Thymus (tissue), 11 donors: ENCODE results near the gene IGSF8. TPM values are rescaled to one million over a fixed set of nuclear protein-coding genes. Genes with fewer than 3 reads are reported as not detected.

Experiments
- DNase-seq, 9 donors: peaks; one replicate each; pipeline ENCODE4 v3.0.0-alpha.2; 2013; ENCODE audit warnings: low spot score in 9 of 9, low read depth in 6 of 9, missing footprints in 1 of 9
- H3K27ac ChIP-seq, 2 donors: one replicate each; pipeline ENCODE4 v1.5.1; 2013; ENCODE audit warnings: control low read depth in 1 of 2, low read depth in 1 of 2, low read length in 1 of 2, mild to moderate bottlenecking in 1 of 2, moderate library complexity in 1 of 2
- H3K27me3 ChIP-seq, 2 donors: one replicate each; pipeline ENCODE4 v1.5.1; 2013; ENCODE audit warnings: low read length in 1 of 2; ENCODE audit not compliant: control insufficient read depth in 2 of 2, insufficient read depth in 1 of 2
- H3K36me3 ChIP-seq, 2 donors: one replicate each; pipeline ENCODE4 v1.5.1; 2013; ENCODE audit warnings: low read length in 1 of 2, mild to moderate bottlenecking in 1 of 2, moderate library complexity in 1 of 2; ENCODE audit not compliant: control insufficient read depth in 2 of 2, insufficient read depth in 2 of 2
- H3K4me1 ChIP-seq, 2 donors: one replicate each; pipeline ENCODE4 v1.5.1; 2013; ENCODE audit warnings: low read length in 2 of 2; ENCODE audit not compliant: control insufficient read depth in 2 of 2, insufficient read depth in 2 of 2
- H3K4me3 ChIP-seq, 2 donors: one replicate each; pipeline ENCODE4 v1.5.1; 2013; ENCODE audit warnings: low read length in 2 of 2, control low read depth in 1 of 2, mild to moderate bottlenecking in 1 of 2
- H3K9me3 ChIP-seq, 2 donors: one replicate each; pipeline ENCODE4 v1.5.1; 2013; ENCODE audit warnings: low read length in 1 of 2, mild to moderate bottlenecking in 1 of 2; ENCODE audit not compliant: control insufficient read depth in 2 of 2, insufficient read depth in 1 of 2
- WGBS: extraction: QIAGEN DNeasy Blood & Tissue Kit; methylation state at CpG from one replicate; pipeline ENCODE4 v1.1.7; 2013; 5-methylcytosine and 5-hydroxymethylcytosine counted together
- polyA plus RNA-seq: library from polyadenylated mRNA; stranded (reverse); fragments of 200-250 nt; gene quantifications from one replicate; pipeline ENCODE4 v1.2.3, GENCODE V29; 2013
- total RNA-seq: library from RNA; stranded (reverse); fragments of 120-200 nt; gene quantifications from one replicate; pipeline ENCODE4 v1.2.4, GENCODE V29; 2013
- donor health status: healthy.

Gene IGSF8
- total and polyA plus RNA-seq, 2 donors: 15.6 to 22.3 TPM

DNA sequence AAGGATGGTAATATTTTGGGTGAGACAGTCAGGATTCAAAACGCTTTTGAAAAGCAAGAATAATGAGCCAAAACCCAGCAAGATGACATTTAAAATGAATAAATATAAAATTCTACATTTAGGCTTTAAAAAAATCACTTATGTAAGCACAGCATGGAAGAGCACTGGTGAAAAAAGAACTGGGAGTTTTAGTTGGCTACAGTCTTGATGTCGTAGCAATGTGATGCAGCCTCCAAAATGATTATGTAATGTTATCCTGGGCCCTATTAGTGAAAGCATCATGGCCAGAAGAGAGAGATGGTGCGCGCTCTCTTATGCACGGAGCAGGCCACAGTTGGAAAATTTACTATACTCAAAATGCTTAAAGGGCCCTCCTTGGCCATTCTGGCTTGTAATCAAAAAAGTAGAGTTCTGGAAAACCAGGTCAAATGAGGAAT is 11.9 kb downstream of the IGSF8 start:
- DNase-seq: no peak
- peaks cover 22 to 31% of the 10 kb centered on the region in 2 donors for H3K36me3 ChIP-seq
- H3K4me1 ChIP-seq: peaks cover 3 to 8% of the 10 kb centered on the region in 2 donors
- no peak overlapping the region for H3K4me3 ChIP-seq
- H3K27me3 ChIP-seq: peaks cover 12 to 35% of the 10 kb centered on the region in 2 donors
- H3K9me3 ChIP-seq: no peaks in the 10 kb centered on the region
- no peak overlapping the region for H3K27ac ChIP-seq
- WGBS: 93% methylated on average over 5 of the region's 5 CpGs

DNA sequence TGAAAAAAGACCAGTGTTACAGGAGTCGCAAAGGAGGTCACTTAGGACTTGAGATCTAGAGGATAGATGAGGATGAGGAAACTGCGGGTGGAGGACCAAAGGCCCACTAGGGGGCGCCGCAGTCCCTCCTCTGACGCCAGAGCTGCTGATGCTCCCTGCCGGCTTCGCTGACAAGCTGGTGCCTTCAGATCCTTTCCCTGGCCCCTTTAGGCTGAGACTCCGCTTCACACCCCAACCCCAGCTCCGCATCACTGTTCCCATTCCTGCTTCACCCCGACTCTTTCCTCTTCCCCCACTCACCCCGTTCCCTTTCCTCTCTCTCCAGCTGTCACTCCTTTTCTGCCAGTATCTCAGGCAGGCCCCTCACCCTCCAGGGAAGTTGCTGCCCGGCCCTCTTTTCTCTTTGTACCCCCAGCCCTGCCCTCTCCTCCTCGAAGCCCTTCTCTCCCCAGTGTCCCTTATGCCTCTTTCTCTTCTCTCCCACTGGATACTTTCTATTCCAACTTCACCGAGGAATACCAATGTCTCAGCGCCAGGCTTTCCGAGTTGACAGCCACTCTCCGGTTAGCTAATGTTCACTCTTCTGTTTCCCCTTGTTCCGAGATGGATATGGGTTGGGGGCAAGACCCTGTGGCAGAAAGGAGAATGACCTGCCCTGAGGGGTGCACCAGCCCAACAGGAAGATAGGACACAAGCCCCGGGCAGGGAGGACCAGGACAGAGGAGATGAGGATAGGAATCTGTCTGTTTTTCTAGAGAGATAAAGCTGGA is 12.5 kb downstream of the IGSF8 start:
- peaks cover 3 to 8% of the 10 kb centered on the region in 2 donors for H3K4me1 ChIP-seq
- no peaks in the 10 kb centered on the region for H3K9me3 ChIP-seq
- H3K36me3 ChIP-seq: peaks cover 17 to 28% of the 10 kb centered on the region in 2 donors
- peaks cover 17 to 41% of the 10 kb centered on the region in 2 donors for H3K27me3 ChIP-seq
- no peak overlapping the region for H3K27ac ChIP-seq
- H3K4me3 ChIP-seq: no peak overlapping the region
- WGBS: 66% methylated on average over 19 of the region's 19 CpGs
- DNase-seq: peak in 7 of 9 donors; percentile 52 to 85 (median 75)

GRCh38 chr1:160084771-160085321 is 13.6 kb downstream of the IGSF8 start:
- peaks cover 6 to 22% of the 10 kb centered on the region in 2 donors for H3K36me3 ChIP-seq
- DNase-seq: no peak
- 93% methylated on average over 30 of the region's 30 CpGs for WGBS
- H3K27me3 ChIP-seq: peaks cover 19 to 51% of the 10 kb centered on the region in 2 donors
- H3K9me3 ChIP-seq: no peaks in the 10 kb centered on the region
- no peak overlapping the region for H3K27ac ChIP-seq
- H3K4me1 ChIP-seq: peaks cover 3 to 8% of the 10 kb centered on the region in 2 donors
- H3K4me3 ChIP-seq: no peak overlapping the region

DNA sequence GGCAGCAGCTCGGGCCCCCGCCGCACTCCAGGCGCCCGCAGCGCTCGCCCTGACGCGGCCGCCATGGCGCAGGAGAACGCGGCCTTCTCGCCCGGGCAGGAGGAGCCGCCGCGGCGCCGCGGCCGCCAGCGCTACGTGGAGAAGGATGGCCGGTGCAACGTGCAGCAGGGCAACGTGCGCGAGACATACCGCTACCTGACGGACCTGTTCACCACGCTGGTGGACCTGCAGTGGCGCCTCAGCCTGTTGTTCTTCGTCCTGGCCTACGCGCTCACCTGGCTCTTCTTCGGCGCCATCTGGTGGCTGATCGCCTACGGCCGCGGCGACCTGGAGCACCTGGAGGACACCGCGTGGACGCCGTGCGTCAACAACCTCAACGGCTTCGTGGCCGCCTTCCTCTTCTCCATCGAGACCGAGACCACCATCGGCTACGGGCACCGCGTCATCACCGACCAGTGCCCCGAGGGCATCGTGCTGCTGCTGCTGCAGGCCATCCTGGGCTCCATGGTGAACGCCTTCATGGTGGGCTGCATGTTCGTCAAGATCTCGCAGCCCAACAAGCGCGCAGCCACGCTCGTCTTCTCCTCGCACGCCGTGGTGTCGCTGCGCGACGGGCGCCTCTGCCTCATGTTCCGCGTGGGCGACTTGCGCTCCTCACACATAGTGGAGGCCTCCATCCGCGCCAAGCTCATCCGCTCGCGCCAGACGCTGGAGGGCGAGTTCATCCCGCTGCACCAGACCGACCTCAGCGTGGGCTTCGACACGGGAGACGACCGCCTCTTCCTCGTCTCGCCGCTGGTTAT is 14.2 kb downstream of the IGSF8 start:
- H3K27me3 ChIP-seq: peaks cover 19 to 57% of the 10 kb centered on the region in 2 donors
- peak in 7 of 9 donors; percentile 52 to 83 (median 70) for DNase-seq
- H3K36me3 ChIP-seq: peaks cover 6 to 18% of the 10 kb centered on the region in 2 donors
- H3K9me3 ChIP-seq: no peaks in the 10 kb centered on the region
- 25% methylated on average over 96 of the region's 96 CpGs for WGBS
- H3K4me3 ChIP-seq: peak overlapping the region; percentile 34 to 49
- peaks cover 3 to 8% of the 10 kb centered on the region in 2 donors for H3K4me1 ChIP-seq
- H3K27ac ChIP-seq: no peak overlapping the region

DNA sequence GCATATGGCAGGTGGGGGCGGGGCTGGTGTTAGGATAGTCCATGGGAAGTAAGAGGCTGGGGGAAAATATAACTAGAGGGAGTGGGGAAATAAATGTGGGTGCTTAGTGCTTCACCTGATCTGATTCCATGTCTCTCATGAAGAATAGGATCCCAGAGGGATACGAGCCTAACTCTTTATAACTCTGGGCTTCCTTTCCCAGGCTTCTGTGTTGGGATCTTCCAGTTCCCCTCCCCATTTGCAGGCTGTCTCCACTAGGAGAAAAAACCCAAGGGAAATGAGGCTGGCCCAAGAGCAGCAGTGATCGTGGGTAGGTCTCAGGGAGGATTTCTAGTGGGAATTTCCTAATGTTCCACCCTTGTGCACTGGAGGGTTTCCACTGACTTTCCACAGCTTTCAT is 15.5 kb downstream of the IGSF8 start:
- Histone ChIP-seq H3K27me3 (peaks cover 19 to 67% of the 10 kb centered on the region in 2 donors), H3K4me3 (no peak overlapping the region), H3K9me3 (no peaks in the 10 kb centered on the region), H3K4me1 (peaks cover 3 to 8% of the 10 kb centered on the region in 2 donors), H3K36me3 (peaks cover under 1 to 7% of the 10 kb centered on the region in 2 donors), H3K27ac (no peak overlapping the region)
- no peak for DNase-seq
- 84% methylated on average over 3 of the region's 3 CpGs for WGBS

DNA sequence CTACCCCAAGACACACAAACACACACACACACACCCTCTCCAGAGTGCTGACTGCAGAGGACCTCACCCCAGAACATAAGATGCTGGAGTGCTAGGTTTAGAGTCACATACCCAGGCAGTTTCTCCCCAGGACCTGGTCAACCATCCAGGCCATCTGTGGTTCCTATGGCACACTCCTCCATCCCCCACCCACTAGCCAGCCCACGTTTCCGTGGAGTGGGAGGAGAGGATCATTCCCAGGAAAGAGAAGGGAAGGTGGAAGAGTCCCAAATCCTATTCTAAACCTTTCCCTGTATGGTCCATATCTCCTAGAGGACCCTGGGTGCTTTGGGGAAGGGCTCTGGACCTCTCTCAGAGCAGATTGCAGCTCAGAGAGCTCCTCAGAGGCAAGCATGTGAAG is 15.9 kb downstream of the IGSF8 start:
- no peak for DNase-seq
- 68% methylated on average over 2 of the region's 2 CpGs for WGBS
- peaks cover 19 to 71% of the 10 kb centered on the region in 2 donors for H3K27me3 ChIP-seq

GRCh38 chr1:160081261-160081936 is 17.0 kb downstream of the IGSF8 start, which contains the start of gene KCNJ9:
Gene KCNJ9, plus strand, starts transcription at chr1:160081538. Its CDS starts 2,493 bp downstream, at chr1:160084031.
- Histone ChIP-seq H3K36me3 (peaks cover 0 to 4% of the 10 kb centered on the region in 2 donors), H3K27ac (no peak within 1 kb of the TSS), H3K27me3 (peaks cover 19 to 79% of the 10 kb centered on the region in 2 donors), H3K4me1 (peaks cover 3 to 8% of the 10 kb centered on the region in 2 donors), H3K9me3 (no peaks in the 10 kb centered on the region), H3K4me3 (no peak within 1 kb of the TSS)
- DNase-seq: no peak
- 25% methylated on average over 14 of the region's 14 CpGs for WGBS

More for the DNA sequence above, 15.9 kb downstream of the IGSF8 start:
- Histone ChIP-seq H3K36me3 (peaks cover 0 to 7% of the 10 kb centered on the region in 2 donors), H3K9me3 (no peaks in the 10 kb centered on the region), H3K4me3 (no peak overlapping the region), H3K27ac (no peak overlapping the region), H3K4me1 (peaks cover 3 to 8% of the 10 kb centered on the region in 2 donors)

- Histone ChIP-seq H3K4me3 (no peak overlapping the region), H3K27me3 (peaks cover 19 to 86% of the 10 kb centered on the region in 2 donors), H3K4me1 (peaks cover 3 to 5% of the 10 kb centered on the region in 2 donors), H3K36me3 (no peaks in the 10 kb centered on the region), H3K27ac (no peak overlapping the region), H3K9me3 (no peaks in the 10 kb centered on the region)
- 74% methylated on average over 6 of the region's 6 CpGs for WGBS
- no peak for DNase-seq
Observed at GRCh38 chr1:160080381-160081100, 17.9 kb downstream of the IGSF8 start.
